ENCODE measurements around the gene TXNDC9.
"Not testable (repeated sequence)": the region's sequence is repeated elsewhere in the genome, so short reads cannot be mapped to it uniquely, and the experiment has no call there.

TXNDC9 gene

DNA sequence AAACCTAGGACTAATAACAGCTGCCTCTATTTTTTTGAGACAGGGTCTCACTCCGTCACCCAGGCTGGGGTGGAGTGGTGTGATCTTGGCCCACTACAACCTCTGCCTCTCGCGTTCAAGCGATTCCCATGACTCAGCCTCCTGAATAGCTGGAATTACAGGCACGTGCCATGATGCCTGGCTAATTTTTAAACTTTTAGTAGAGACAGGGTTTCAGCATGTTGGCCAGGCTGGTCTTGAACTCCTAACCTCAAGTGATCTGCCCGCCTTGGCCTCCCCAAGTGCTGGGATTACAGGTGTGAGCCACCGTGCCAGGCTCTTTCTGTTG is 18.3 kb downstream of the TXNDC9 start:
- DNase-seq = not testable (repeated sequence)

DNA sequence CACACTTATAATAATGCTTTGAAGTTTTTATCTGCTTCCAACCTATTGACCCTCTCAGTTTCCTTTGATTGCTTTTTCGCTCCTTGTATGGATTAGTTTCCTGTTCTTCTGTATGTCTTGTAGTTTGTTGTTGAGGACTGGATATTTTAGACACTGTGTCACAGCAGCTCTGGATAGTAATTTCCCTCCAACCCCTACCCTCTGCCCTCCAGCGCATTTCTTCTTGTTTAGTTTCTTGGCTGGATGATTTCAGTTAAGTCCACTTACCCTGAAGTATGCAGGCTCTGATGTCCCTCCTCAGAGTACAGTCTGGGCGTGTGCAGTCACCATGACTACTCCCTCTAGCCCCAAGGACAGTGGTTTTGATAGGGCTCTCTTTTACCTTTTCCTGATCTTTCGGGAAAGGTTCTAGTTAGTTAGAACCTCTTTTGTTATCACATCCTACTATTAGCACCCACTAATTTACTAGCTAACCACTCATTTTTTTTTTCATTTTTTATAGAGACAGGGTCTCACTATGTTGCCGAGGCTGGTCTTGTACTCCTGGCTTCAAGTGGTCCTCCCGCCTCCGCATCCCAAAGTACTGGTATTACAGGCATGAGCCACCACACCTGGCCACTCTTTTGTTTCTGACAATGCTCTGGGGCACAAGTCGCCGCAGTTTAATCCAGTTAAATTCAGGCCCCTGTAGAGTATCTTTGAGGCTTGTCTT is 18.8 kb downstream of the TXNDC9 start:
- DNase-seq = no peak

DNA sequence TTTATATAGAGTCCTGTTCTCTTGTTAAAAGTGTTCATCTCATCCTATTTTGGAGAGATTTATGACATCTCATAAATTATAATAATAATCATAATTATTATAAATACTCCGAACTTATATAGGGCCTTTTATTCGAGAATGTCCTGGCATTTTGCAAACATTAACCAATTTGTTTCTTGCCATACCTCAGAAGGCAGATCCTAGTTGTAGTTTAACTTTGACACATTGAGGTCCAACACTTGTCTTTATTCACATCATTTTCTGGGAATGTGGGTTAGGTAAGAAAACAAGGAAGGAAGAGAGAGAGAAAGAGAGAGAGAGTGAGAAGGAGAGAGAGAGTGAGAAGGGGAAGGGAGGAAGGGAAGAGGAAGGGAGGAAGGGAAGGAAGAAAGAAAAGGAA is 35.0 kb downstream of the TXNDC9 start, which contains the start of gene LYG1:
LYG1 (minus strand) TSS at position 101 of the 400 bp plus-strand sequence. CDS start 5,527 bp downstream, outside the sequence.
- not testable (repeated sequence) for DNase-seq

DNA sequence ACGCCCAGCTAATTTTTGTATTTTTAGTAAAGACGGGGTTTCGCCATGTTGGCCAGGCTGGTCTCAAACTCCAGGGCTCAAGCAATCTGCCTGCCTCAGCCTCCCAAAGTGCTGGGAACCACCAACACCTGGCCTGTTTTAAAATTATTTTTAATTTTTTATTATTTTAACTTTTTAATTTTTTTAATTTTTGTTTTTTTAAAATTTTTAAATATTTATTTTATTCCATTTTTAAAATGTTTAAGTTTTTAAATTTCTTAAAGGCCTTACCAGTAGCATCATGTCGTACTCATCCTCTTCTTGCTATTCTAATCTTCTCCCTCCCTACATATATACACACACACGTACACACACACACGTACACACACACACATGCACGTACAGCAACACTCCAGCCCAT is 36.6 kb downstream of the TXNDC9 start:
- no peak for DNase-seq

GRCh38 chr2:99297994-99298393 is 38.1 kb downstream of the TXNDC9 start:
- DNase-seq = no peak

DNA sequence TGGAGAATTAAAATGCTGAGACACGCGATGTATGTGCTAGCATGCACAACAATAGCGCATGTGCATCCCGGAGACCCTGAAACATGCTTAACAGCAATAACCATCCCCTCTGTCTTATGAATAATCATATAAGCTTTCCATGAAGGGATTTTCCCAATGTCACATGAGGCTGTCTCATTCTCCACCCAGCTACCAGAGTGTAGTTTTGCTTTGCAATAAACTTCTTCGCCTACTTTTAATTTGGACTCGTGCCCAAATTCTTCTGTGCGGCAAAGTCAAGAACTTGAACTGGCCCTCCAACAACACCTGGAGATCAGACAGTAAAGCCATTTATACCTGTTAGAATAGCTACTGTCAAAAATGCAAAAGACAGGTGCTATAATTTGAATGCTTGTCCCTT is 50.6 kb downstream of the TXNDC9 start:
- DNase-seq = no peak

GRCh38 chr2:99279969-99280695 is 56.0 kb downstream of the TXNDC9 start:
- no peak for DNase-seq

DNA sequence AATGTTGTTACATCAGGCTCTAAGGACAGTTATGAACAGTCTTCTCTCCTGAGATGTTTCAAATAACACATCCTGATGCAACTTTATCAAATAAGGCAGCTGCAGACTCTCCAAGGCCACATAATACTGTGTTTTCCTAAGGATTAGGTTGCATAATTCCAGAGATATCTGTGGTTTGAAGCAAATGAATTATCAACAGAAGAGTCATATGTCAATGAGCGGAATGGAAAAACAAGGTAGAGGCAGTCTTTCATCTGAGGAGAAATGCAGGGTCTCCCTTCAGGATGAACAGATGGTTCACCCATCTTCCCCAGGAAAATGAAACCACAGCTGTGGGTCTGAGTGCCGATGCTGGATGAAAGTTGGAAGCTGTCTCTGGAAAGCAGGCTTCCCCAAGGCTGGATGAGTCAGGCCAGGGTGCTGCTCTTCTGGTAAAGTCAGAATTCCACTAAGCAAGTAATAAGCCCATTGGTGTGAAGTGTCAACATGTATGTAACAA is 57.3 kb downstream of the TXNDC9 start:
- DNase-seq = no peak

- not testable (repeated sequence) for DNase-seq
Measured at GRCh38 chr2:99278195-99278765, 57.9 kb downstream of the TXNDC9 start.

DNA sequence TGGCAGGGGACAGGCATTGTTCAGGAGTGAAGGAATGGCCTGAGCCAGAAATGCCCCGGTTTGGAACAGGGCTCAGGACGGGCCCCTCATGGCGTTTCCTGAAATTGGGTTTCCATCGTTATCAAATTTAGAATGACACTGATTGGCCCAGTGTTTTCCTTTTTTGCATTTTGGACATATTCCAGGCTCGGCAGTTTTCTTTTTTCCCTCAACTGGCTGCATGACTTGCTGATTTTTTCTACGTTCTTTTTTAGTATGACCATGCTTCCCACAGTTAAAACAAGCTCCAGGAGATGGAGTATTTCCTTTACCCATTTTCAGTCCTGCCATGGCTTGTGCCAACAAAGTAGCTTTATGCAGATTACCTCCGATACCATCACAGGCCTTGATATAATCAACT is 60.3 kb downstream of the TXNDC9 start:
- no peak for DNase-seq

Measured in stimulated activated naive CD4-positive, alpha-beta T cell treated with Interleukin-2 at 50 U/mL for 16 hours (primary cell).